Hepatocyte (in vitro differentiated cells): ENCODE data around the gene PACS1.

ENCODE experiments used
- EZH2phosphoT487 ChIP-seq: fragments of 200-600 bp; sonication (generic); IDR thresholded peaks from one replicate; pipeline ENCODE4 v1.6.1; 2018; ENCODE audit warnings: antibody characterized with exemption, mild to moderate bottlenecking, low read depth, moderate library complexity; ENCODE audit not compliant: unreplicated experiment, severe bottlenecking
- TF ChIP-seq, protein P1 (sequence below): fragments of 200-600 bp; sonication (generic); IDR thresholded peaks from 2 replicates; pipeline ENCODE4 v1.5.1; 2016; ENCODE audit warnings: antibody characterized with exemption, mild to moderate bottlenecking; ENCODE audit not compliant: poor library complexity

DNA sequence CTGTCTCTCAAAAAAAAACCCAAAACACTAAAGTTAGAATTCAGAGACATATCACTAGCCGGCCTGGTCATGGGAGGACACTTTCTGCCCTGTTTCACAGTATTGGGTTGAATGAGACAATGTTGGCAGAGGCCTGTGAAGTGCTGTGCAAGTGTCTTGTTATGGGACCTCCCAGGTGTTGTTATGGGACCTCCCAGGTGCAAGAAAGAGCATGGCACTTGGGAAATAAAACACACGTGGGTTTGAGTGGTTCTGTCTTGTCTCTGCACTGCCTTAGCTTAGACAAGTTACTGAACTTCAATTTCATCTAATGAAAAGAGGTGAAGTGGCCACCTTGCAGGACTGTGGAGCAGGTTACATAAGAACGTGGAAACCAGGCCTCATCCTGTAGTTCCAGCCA is 169.4 kb downstream of the PACS1 start:
- TF ChIP-seq, protein P1, sequence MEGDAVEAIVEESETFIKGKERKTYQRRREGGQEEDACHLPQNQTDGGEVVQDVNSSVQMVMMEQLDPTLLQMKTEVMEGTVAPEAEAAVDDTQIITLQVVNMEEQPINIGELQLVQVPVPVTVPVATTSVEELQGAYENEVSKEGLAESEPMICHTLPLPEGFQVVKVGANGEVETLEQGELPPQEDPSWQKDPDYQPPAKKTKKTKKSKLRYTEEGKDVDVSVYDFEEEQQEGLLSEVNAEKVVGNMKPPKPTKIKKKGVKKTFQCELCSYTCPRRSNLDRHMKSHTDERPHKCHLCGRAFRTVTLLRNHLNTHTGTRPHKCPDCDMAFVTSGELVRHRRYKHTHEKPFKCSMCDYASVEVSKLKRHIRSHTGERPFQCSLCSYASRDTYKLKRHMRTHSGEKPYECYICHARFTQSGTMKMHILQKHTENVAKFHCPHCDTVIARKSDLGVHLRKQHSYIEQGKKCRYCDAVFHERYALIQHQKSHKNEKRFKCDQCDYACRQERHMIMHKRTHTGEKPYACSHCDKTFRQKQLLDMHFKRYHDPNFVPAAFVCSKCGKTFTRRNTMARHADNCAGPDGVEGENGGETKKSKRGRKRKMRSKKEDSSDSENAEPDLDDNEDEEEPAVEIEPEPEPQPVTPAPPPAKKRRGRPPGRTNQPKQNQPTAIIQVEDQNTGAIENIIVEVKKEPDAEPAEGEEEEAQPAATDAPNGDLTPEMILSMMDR: no peak
- no peak for TF ChIP-seq EZH2phosphoT487
